ENCODE measurements around the gene GSTM2.

Gene GSTM2

GRCh38 chr1:109629372-109630030 is 38.4 kb upstream of the GSTM2 start:
- H3K4me1 ChIP-seq (ENCODE audit: insufficient read depth, low read length, poor library complexity, severe bottlenecking), result peaks cover 6% of the 10 kb centered on the region
- H3K9me3 ChIP-seq (ENCODE audit: insufficient read depth, low read depth, low read length), result no peaks in the 10 kb centered on the region
- H3K79me2 ChIP-seq (ENCODE audit: insufficient read depth, low read length), result peaks cover 20% of the 10 kb centered on the region; the same call in 1 of the 2 replicates
- no peak overlapping the region for H3K9ac ChIP-seq (ENCODE audit: low read depth, low read length, poor library complexity, severe bottlenecking)
- H3K4me2 ChIP-seq (ENCODE audit: low read depth, low read length, poor library complexity, severe bottlenecking), result no peak overlapping the region
- TF ChIP-seq CTCF (conservative IDR thresholded peaks at IDR 0.05; ENCODE audit: low read length), result no peak
- H3K27me3 ChIP-seq (ENCODE audit: insufficient read depth, low read length, poor library complexity, severe bottlenecking), result no peaks in the 10 kb centered on the region
- no peak overlapping the region for H3K4me3 ChIP-seq (ENCODE audit: low read length, poor library complexity, severe bottlenecking)
- peaks cover 58% of the 10 kb centered on the region; the same call in 1 of the 2 replicates for H3K36me3 ChIP-seq (ENCODE audit: insufficient read depth, low read length)
- no peaks in the 10 kb centered on the region for H3K9me2 ChIP-seq (replicated peaks; ENCODE audit: low read depth, low read length)
- peaks cover 7% of the 10 kb centered on the region for H4K20me1 ChIP-seq (ENCODE audit: insufficient read depth, low read length, poor library complexity, severe bottlenecking)
- no peaks in the 10 kb centered on the region for H3F3A ChIP-seq (ENCODE audit: low read depth)
- H2AFZ ChIP-seq (ENCODE audit: low read length), result no peak overlapping the region

GRCh38 chr1:109630081-109630897 is 37.6 kb upstream of the GSTM2 start:
- H3K9ac ChIP-seq (ENCODE audit: low read depth, low read length, poor library complexity, severe bottlenecking), result no peak overlapping the region
- TF ChIP-seq EZH2phosphoT487 (IDR thresholded peaks at IDR 0.05; ENCODE audit: borderline replicate concordance), result no peak
- TF ChIP-seq CTCF (conservative IDR thresholded peaks at IDR 0.05; ENCODE audit: low read length), result no peak
- no peaks in the 10 kb centered on the region for H3F3A ChIP-seq (ENCODE audit: low read depth)
- no peaks in the 10 kb centered on the region for H3K4me1 ChIP-seq (ENCODE audit: insufficient read depth, low read length, poor library complexity, severe bottlenecking)
- H3K36me3 ChIP-seq (ENCODE audit: insufficient read depth, low read length), result peaks cover 58% of the 10 kb centered on the region; the same call in 1 of the 2 replicates
- no peak overlapping the region for H2AFZ ChIP-seq (ENCODE audit: low read length)
- no peak overlapping the region for H3K4me3 ChIP-seq (ENCODE audit: low read length, poor library complexity, severe bottlenecking)
- H3K4me2 ChIP-seq (ENCODE audit: low read depth, low read length, poor library complexity, severe bottlenecking), result no peak overlapping the region
- H3K27me3 ChIP-seq (ENCODE audit: insufficient read depth, low read length, poor library complexity, severe bottlenecking), result no peaks in the 10 kb centered on the region
- no peaks in the 10 kb centered on the region for H3K9me3 ChIP-seq (ENCODE audit: insufficient read depth, low read depth, low read length)
- H3K9me2 ChIP-seq (replicated peaks; ENCODE audit: low read depth, low read length), result no peaks in the 10 kb centered on the region
- H4K20me1 ChIP-seq (ENCODE audit: insufficient read depth, low read length, poor library complexity, severe bottlenecking), result peaks cover under 1% of the 10 kb centered on the region
- H3K79me2 ChIP-seq (ENCODE audit: insufficient read depth, low read length), result peaks cover 12% of the 10 kb centered on the region; the same call in 1 of the 2 replicates

GRCh38 chr1:109630898-109631512 is 36.9 kb upstream of the GSTM2 start:
- Histone ChIP-seq H3K9me3 (ENCODE audit: insufficient read depth, low read depth, low read length) (no peaks in the 10 kb centered on the region), H3K27me3 (ENCODE audit: insufficient read depth, low read length, poor library complexity, severe bottlenecking) (no peaks in the 10 kb centered on the region), H2AFZ (ENCODE audit: low read length) (no peak overlapping the region), H3K79me2 (ENCODE audit: insufficient read depth, low read length) (peaks cover 5% of the 10 kb centered on the region; the same call in 1 of the 2 replicates), H3K4me1 (ENCODE audit: insufficient read depth, low read length, poor library complexity, severe bottlenecking) (no peaks in the 10 kb centered on the region), H4K20me1 (ENCODE audit: insufficient read depth, low read length, poor library complexity, severe bottlenecking) (no peaks in the 10 kb centered on the region), H3K36me3 (ENCODE audit: insufficient read depth, low read length) (peaks cover 57% of the 10 kb centered on the region; the same call in 1 of the 2 replicates), H3K4me3 (ENCODE audit: low read length, poor library complexity, severe bottlenecking) (no peak overlapping the region), H3K4me2 (ENCODE audit: low read depth, low read length, poor library complexity, severe bottlenecking) (no peak overlapping the region), H3F3A (ENCODE audit: low read depth) (no peaks in the 10 kb centered on the region), H3K9ac (ENCODE audit: low read depth, low read length, poor library complexity, severe bottlenecking) (no peak overlapping the region), H3K9me2 (replicated peaks; ENCODE audit: low read depth, low read length) (no peaks in the 10 kb centered on the region)
- no peak for TF ChIP-seq CTCF (conservative IDR thresholded peaks at IDR 0.05; ENCODE audit: low read length)
- TF ChIP-seq EZH2phosphoT487 (IDR thresholded peaks at IDR 0.05; ENCODE audit: borderline replicate concordance), result no peak

Data from Loucy (cell line).